HUES64 (cell line): ENCODE results near the gene TRAPPC14.
"Not testable (repeated sequence)": the region's sequence is repeated elsewhere in the genome, so short reads cannot be mapped to it uniquely, and the experiment has no call there.

Experiments used
- H3K27ac ChIP-seq: 2 replicates; pipeline ENCODE4 v1.7.0; 2013; ENCODE audit warnings: low read depth, low read length, inconsistent platforms
- H3K27me3 ChIP-seq: 2 replicates; pipeline ENCODE4 v1.6.1; 2013; ENCODE audit warnings: mild to moderate bottlenecking, low read length; ENCODE audit not compliant: insufficient read depth
- H3K36me3 ChIP-seq: 2 replicates; pipeline ENCODE4 v1.6.1; 2013; ENCODE audit warnings: mild to moderate bottlenecking, low read length; ENCODE audit not compliant: insufficient read depth
- H3K4me1 ChIP-seq: 2 replicates; pipeline ENCODE4 v1.6.1; 2013; ENCODE audit warnings: mild to moderate bottlenecking, low read length, moderate library complexity; ENCODE audit not compliant: insufficient read depth
- H3K4me3 ChIP-seq: 2 replicates; pipeline ENCODE4 v1.5.1; 2013; ENCODE audit warnings: mild to moderate bottlenecking, low read length, moderate library complexity
- H3K9ac ChIP-seq: 2 replicates; pipeline ENCODE4 v1.6.1; 2013; ENCODE audit warnings: mild to moderate bottlenecking, low read depth, low read length
- H3K9me3 ChIP-seq: 2 replicates; pipeline ENCODE4 v1.6.1; 2013; ENCODE audit warnings: low read depth, low read length; ENCODE audit not compliant: insufficient read depth
- WGBS: fragments of 150-250, 120-280 bp; methylation state at CpG from one replicate; pipeline ENCODE4 v1.1.7; 2013; ENCODE audit warnings: missing lambda C conversion rate; 5-methylcytosine and 5-hydroxymethylcytosine counted together

TRAPPC14 gene

DNA sequence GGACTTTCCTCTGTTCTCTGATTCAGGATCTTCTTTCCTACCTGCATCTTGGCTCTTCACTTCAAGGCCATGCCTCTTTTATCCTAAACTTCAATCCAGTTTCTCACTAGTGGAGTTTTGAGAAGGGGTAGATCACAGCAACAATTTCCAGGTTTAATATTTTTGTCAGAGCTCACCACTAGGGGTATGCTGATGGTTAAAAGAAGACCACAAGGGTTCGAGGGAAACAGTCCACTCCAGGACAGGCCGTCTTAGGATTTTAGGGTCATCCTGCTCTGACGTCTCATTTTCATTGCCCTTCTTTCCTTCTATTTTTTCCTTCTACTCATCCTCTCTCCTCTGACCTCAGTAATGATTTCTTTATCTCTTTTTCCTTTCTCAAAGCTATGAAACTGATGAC lies 30.5 kb upstream of the TRAPPC14 start:
- H3K4me3 ChIP-seq, result no peak overlapping the region
- no peaks in the 10 kb centered on the region for H3K9me3 ChIP-seq
- 94% methylated on average over 3 of the region's 3 CpGs for WGBS
- no peaks in the 10 kb centered on the region for H3K27me3 ChIP-seq
- H3K9ac ChIP-seq, result no peak overlapping the region
- H3K36me3 ChIP-seq, result no peaks in the 10 kb centered on the region
- H3K4me1 ChIP-seq, result no peaks in the 10 kb centered on the region
- no peak overlapping the region for H3K27ac ChIP-seq

DNA sequence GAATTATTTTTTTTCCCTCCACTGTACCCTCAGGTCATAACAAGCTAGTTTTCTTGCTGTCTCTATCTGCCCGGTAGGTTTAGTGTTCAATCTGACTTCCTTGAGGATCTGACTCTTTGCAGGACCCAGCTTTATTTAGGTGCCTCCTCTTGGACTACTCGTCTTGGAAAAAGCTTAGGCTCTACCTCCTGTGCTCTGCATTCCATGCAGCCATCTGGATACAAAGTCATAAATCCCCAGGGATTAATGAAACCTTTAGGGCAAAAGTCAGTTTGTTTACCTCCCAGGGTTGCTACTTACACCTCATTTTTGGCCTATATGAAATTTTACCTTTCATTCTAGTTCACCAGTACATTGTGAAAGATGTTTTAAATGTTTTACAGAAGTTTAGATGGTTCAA lies 27.2 kb upstream of the TRAPPC14 start:
- Histone ChIP-seq H3K9me3 (no peaks in the 10 kb centered on the region), H3K4me3 (no peak overlapping the region), H3K27me3 (no peaks in the 10 kb centered on the region), H3K4me1 (peaks cover 5% of the 10 kb centered on the region; the same call in 1 of the 2 replicates), H3K9ac (no peak overlapping the region), H3K36me3 (no peaks in the 10 kb centered on the region), H3K27ac (no peak overlapping the region)
- WGBS, result 87% methylated on average over 2 of the region's 2 CpGs

DNA sequence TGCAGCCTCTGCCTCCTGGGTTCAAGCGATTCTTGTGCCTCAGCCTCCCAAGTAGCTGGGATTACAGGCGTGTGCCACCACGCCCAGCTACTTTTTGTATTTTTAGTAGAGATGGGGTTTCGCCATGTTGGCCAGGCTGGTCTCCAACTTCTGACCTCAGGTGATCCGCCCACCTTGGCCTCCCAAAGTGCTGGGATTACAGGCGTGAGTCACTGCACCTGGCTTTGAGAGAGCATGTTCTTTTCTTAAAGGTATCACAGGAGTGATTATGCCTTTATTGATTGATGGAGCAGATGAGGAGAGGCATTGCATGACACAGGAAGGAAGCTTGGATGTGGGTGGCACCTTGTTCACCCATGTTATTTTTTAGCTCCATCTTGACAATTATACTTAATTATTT lies 24.6 kb upstream of the TRAPPC14 start:
- not testable (repeated sequence) for H3K9me3 ChIP-seq, H3K36me3 ChIP-seq, H3K4me3 ChIP-seq, H3K27ac ChIP-seq, H3K4me1 ChIP-seq, H3K27me3 ChIP-seq, H3K9ac ChIP-seq
- WGBS, result 88% methylated on average over 6 of the region's 6 CpGs

GRCh38 chr7:100182616-100183015 lies 24.1 kb upstream of the TRAPPC14 start:
- H3K27me3 ChIP-seq, H3K4me3 ChIP-seq, H3K9ac ChIP-seq, H3K27ac ChIP-seq, H3K36me3 ChIP-seq, H3K4me1 ChIP-seq, H3K9me3 ChIP-seq: not testable (repeated sequence)
- WGBS, result 89% methylated on average over 6 of the region's 6 CpGs

DNA sequence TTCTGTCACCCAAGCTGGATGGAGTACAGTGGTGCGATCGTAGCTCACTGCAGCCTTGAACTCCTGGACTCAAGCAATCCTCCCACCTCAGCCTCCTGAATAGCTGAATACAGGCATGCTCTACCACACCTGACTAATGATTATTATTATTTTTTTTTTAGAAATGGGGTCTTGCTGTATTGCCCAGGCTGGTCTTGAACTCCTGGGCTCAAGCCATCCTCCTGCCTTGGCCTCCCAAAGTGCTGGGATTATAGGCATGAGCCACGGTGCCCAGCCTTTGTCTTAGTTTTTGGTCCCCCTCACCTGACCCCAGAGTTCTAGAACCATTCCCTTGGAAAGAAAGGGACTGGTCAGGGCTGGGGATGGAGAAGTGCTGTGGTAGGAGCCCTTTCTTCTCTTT lies 21.6 kb upstream of the TRAPPC14 start:
- H3K9ac ChIP-seq, H3K27ac ChIP-seq, H3K4me3 ChIP-seq, H3K27me3 ChIP-seq, H3K9me3 ChIP-seq, H3K36me3 ChIP-seq: not testable (repeated sequence)
- peaks cover 11% of the 10 kb centered on the region for H3K4me1 ChIP-seq
- 97% methylated on average over 3 of the region's 3 CpGs for WGBS

DNA sequence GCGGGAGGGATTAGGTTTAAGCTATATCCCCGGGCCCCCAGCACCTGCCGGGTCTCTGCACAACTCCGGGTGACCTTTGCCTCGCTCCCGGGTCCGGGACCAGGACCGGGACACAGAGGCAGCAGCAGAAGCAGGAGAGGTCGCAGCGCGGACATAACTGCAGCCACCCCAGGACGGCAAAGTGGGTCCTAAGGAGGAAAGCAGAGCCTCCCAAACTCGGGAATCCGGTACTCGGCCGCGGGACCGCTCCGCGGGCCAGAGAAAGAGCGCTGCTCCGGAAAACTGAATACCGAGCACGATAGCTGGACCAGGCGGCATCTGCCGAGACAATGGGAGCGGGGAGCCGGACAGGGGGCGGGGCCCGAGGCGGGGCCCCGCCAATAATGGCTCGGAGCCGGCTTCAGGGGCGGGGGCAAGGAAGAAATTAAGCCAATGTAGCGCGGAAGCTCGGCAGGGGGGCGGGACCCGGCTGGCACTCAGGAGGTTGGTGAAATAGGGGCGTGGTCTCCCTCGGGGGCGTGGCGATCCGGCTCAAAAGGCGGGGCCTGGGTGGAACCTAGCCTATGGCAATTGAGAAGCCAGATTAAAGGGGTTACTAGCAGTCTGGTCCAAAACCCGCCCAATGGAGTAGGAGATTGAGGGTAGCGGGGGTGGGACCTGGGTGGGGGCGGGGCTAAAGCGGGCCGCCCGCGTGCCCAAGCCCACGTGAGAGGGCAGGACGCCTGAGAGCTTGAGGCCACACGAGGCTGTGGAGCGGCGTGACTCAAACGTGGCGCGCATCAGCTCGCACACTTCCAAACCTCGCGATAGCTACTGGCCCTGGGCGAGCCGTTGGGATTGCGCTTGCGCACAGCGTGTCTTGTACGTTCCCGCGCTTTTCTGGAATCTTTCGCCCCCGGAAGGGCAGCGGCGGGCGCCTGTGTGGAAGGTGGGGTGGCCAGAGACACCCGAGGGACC lies 18.8 kb upstream of the TRAPPC14 start, which contains the start of the genes GPC2 and STAG3:
Gene GPC2, minus strand, starts transcription at position 337 of the 957 bp plus-strand sequence. Its CDS starts 182 bp downstream, at position 155.
Gene STAG3, plus strand, starts transcription at position 874 of the 957 bp plus-strand sequence. CDS start 2,639 bp downstream, outside the sequence.
- Histone ChIP-seq H3K27ac (peak within 1 kb of the TSS; percentile 75), H3K27me3 (peaks cover 7% of the 10 kb centered on the region), H3K9me3 (no peaks in the 10 kb centered on the region), H3K9ac (peak within 1 kb of the TSS; percentile 89), H3K36me3 (peaks cover 13% of the 10 kb centered on the region), H3K4me3 (peak within 1 kb of the TSS; percentile 96), H3K4me1 (peaks cover 7% of the 10 kb centered on the region)
- 25% methylated on average over 78 of the region's 78 CpGs for WGBS

DNA sequence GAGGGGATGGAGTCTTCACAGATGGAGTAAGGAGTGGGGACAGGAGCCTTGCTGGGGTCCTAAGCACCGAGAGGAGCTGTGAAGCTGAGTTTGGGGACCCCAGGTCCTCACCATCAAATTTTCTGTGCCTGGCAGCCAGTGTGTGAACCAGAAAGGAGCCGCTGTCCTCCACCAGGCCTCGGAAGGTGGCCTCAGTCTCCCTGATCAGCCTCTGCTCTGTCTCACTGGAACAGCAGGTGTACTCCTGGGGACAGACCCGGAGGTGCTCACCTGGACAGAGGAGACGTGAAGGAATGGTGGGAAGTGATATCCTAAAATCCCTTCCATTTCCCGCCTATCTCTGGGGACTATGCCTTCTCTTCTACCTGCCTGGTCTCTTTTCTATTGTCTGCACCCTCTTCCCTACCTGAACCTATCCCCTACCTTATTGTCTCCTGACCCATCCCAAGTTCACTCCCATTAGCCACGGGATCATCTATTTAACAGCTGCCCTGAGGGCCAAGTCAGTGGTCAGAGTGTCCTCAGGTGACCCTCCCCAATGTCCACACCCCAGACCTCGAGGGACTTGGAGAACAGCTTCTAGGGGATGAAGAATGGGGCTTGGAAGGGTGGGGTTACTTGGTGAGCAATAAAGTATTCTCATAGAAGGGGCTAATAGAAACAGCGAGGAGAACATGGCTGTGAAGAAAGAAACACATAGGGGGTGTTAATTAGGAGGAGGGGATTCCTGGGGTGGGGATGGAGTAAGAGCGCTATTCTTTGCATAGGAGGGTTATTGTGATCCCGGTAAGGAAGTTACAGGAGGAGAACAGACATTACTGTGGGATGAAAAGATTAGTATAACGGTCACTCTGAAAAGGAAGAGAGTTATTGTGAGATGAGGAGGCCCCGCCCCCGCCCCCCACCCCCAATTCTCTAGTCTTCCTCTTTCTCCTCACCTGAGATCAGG lies 17.8 kb upstream of the TRAPPC14 start:
- H3K9ac ChIP-seq, result peak overlapping the region; percentile 89
- peak overlapping the region; percentile 96 for H3K4me3 ChIP-seq
- peaks cover 12% of the 10 kb centered on the region for H3K27me3 ChIP-seq
- 49% methylated on average over 12 of the region's 14 CpGs for WGBS
- peaks cover 10% of the 10 kb centered on the region for H3K4me1 ChIP-seq
- no peaks in the 10 kb centered on the region for H3K9me3 ChIP-seq
- peak overlapping the region; percentile 75 for H3K27ac ChIP-seq
- peaks cover 13% of the 10 kb centered on the region for H3K36me3 ChIP-seq

DNA sequence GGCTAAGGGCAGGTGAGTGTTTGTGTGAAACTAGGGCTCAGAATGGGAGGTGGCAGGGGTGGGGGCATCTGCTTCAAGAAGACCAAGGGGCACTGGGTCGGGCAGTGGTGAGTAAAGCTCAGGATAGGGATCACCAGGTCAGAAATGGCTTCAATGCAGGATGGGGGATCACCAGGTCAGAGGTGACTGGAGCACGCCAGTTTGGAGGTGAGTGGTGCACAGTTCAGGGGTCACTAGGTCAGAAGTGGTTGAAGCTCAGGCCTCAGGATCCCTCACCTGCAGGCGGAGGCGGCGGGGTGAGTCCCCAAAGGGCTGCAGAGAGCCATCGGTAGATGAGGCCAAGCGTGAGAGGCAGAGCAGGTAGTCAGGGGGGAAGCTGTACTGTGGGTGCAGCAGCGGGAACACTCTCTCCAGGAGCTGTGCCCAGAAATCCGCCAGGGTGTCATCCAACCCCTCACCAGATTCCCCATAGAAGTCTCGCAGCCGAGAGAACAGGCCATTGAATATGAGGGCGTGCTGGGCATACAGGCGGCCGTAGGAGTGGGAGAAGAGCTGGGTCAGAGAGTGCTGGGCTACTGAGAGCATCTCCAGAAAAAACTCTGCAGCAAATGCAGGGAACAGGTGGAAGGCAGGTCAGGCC lies 16.9 kb upstream of the TRAPPC14 start:
- peaks cover 13% of the 10 kb centered on the region for H3K36me3 ChIP-seq
- H3K4me1 ChIP-seq, result peaks cover 13% of the 10 kb centered on the region
- no peak overlapping the region for H3K4me3 ChIP-seq
- no peak overlapping the region for H3K27ac ChIP-seq
- H3K9ac ChIP-seq, result no peak overlapping the region
- peaks cover 12% of the 10 kb centered on the region for H3K27me3 ChIP-seq
- 94% methylated on average over 14 of the region's 14 CpGs for WGBS
- no peaks in the 10 kb centered on the region for H3K9me3 ChIP-seq

DNA sequence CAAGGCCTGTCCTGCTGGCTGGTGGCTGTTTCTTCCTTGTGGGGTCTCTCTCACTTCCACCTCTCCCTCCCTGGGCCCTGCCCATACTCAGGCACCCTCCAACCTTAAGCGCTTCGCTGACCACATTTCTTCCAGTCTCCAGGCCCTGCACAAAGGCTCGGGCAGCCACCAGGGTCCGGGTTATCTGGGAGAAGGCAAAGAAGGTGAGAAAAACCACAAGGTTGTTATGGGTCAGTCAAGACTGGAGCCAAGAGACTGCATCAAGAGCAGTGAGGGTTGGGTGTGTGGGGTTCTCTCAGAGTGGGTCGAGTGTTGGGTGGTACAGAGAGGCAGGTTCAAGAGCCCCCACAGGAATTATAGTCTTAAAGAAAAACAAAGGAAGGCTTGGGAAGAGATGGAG lies 16.1 kb upstream of the TRAPPC14 start:
- Histone ChIP-seq H3K27ac (no peak overlapping the region), H3K36me3 (peaks cover 13% of the 10 kb centered on the region), H3K4me1 (peaks cover 19% of the 10 kb centered on the region), H3K27me3 (peaks cover 12% of the 10 kb centered on the region), H3K9me3 (no peaks in the 10 kb centered on the region), H3K9ac (no peak overlapping the region), H3K4me3 (no peak overlapping the region)
- WGBS, result 91% methylated on average over 5 of the region's 5 CpGs

GRCh38 chr7:100173806-100174495 lies 15.4 kb upstream of the TRAPPC14 start:
- H3K9ac ChIP-seq, result no peak overlapping the region

More at GRCh38 chr7:100173806-100174495, 15.4 kb upstream of the TRAPPC14 start:
- peaks cover 23% of the 10 kb centered on the region for H3K4me1 ChIP-seq
- H3K4me3 ChIP-seq, result no peak overlapping the region
- H3K27ac ChIP-seq, result no peak overlapping the region
- H3K27me3 ChIP-seq, result peaks cover 12% of the 10 kb centered on the region
- no peaks in the 10 kb centered on the region for H3K9me3 ChIP-seq
- WGBS, result 90% methylated on average over 11 of the region's 11 CpGs
- H3K36me3 ChIP-seq, result peaks cover 13% of the 10 kb centered on the region
